HepG2 (cell line): ENCODE results near the gene GUCA1A. TPM values are rescaled to one million over a fixed set of nuclear protein-coding genes. Genes with fewer than 3 reads are reported as not detected.

Experiments used
- GFI1 ChIP-seq: sonication (generic); formaldehyde crosslinking; IDR thresholded peaks from 2 replicates; pipeline ENCODE4 v1.5.0; 2020; ENCODE audit warnings: missing genetic modification reagents, mild to moderate bottlenecking, borderline replicate concordance
- MAZ ChIP-seq, 2 experiments: sonication (generic) in 1 of 2; formaldehyde crosslinking in 1 of 2; IDR thresholded peaks; 2 replicates each; pipeline versions ENCODE4 v1.5.0 to v1.6.1; 2012 to 2020; ENCODE audit warnings: low read depth in 2 of 2, mild to moderate bottlenecking in 2 of 2, borderline replicate concordance in 1 of 2, improper control_type of control experiment in 1 of 2, low read length in 1 of 2, missing genetic modification reagents in 1 of 2, moderate library complexity in 1 of 2
- RFXAP ChIP-seq: sonication (generic); formaldehyde crosslinking; IDR thresholded peaks from 2 replicates; pipeline ENCODE4 v1.4.0; 2020; ENCODE audit warnings: missing genetic modification reagents, borderline replicate concordance
- RXRB ChIP-seq: IDR thresholded peaks from 2 replicates; pipeline ENCODE4 v1.6.1; 2016; ENCODE audit warnings: borderline replicate concordance, missing genetic modification reagents, missing compliant biosample characterization
- SALL1 ChIP-seq: sonication (generic); formaldehyde crosslinking; IDR thresholded peaks from 2 replicates; pipeline ENCODE4 v1.8.0; 2022; ENCODE audit warnings: mild to moderate bottlenecking, missing genetic modification reagents
- SPEN ChIP-seq: sonication (generic); formaldehyde crosslinking; IDR thresholded peaks from 2 replicates; pipeline ENCODE4 v1.5.1; 2020; ENCODE audit warnings: low read depth, mild to moderate bottlenecking, missing genetic modification reagents
- ZSCAN30 ChIP-seq: sonication (generic); formaldehyde crosslinking; IDR thresholded peaks from 2 replicates; pipeline ENCODE4 v1.5.0; 2020; ENCODE audit warnings: mild to moderate bottlenecking, missing genetic modification reagents
- polyA plus RNA-seq, 8 experiments: library from polyadenylated mRNA; depleted of rRNA in 3 of 8; stranded (reverse) in 7 of 8; unstranded in 1 of 8; fragments of >200 nt; fragmentation: Illumina TruSeq in 4 of 8; extraction: Trizol in 4 of 8; gene quantifications; 2 replicates each; pipeline versions ENCODE4 v1.2.1 to v1.2.3, GENCODE V29; 2011 to 2016; ENCODE audit warnings: low read depth in 4 of 8, missing spikeins in 1 of 8, mixed read lengths in 1 of 8; ENCODE audit not compliant: insufficient read depth in 1 of 8
- total RNA-seq, 5 experiments: library from RNA; depleted of rRNA; stranded (reverse); fragments of >200 nt; fragmentation: Illumina TruSeq; extraction: Trizol; gene quantifications; 2 replicates each; pipeline ENCODE4 v1.2.3, GENCODE V29; 2016; ENCODE audit warnings: low read depth in 1 of 5
- TF ChIP-seq, protein P1 (sequence below): sonication (generic); formaldehyde crosslinking; conservative IDR thresholded peaks from 2 replicates; pipeline ENCODE4 v1.4.0; 2020; ENCODE audit warnings: mild to moderate bottlenecking, missing genetic modification reagents, moderate library complexity
- TF ChIP-seq, protein P2 (sequence below), 2 experiments: sonication (generic) in 1 of 2; formaldehyde crosslinking in 1 of 2; IDR thresholded peaks; 2 replicates each; pipeline versions ENCODE4 v1.5.1 to v1.6.1; 2011 to 2020; ENCODE audit warnings: borderline replicate concordance in 1 of 2, low read depth in 1 of 2, low read length in 1 of 2, mild to moderate bottlenecking in 1 of 2, missing genetic modification reagents in 1 of 2, moderate library complexity in 1 of 2
- TF ChIP-seq, protein P3 (sequence below): sonication (generic); formaldehyde crosslinking; IDR thresholded peaks from 2 replicates; pipeline ENCODE4 v1.9.0; 2022; ENCODE audit warnings: low read depth, missing genetic modification reagents
- TF ChIP-seq, protein P4 (sequence below): sonication (generic); formaldehyde crosslinking; IDR thresholded peaks from 2 replicates; pipeline ENCODE4 v1.4.0; 2020; ENCODE audit warnings: missing genetic modification reagents

Gene GUCA1A
- total and polyA plus RNA-seq, 2 of the 13 experiments (the other 11 are each of a cell fraction or from before 2014, with no cell fraction given), result not detected

DNA sequence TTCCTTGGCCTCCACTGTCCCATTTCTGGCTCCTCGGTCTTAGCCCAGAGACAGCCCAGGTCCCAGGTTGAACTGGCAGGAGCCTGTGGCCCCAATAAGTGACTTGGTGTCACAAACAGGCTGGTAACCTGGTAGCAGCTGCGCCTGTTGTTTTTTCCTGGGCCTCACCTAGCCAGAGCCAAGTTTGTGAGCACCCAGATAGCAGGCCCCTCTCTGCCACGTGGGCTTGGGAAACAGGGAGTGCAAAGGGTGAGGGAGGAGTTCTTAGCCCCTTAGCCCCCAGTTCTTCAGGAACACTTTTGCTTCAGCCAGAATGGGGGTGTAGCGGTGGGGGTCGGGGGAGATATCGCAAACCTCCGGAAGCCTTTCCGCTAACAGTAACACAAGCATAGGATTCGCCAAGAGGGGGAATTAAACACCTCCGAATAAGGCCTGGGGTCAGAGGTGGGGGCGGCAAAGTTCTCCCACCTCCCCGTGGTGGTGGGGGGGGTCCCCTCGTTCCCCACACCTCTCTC is 31.5 kb upstream of the GUCA1A start (continued):
- TF ChIP-seq, protein P1, sequence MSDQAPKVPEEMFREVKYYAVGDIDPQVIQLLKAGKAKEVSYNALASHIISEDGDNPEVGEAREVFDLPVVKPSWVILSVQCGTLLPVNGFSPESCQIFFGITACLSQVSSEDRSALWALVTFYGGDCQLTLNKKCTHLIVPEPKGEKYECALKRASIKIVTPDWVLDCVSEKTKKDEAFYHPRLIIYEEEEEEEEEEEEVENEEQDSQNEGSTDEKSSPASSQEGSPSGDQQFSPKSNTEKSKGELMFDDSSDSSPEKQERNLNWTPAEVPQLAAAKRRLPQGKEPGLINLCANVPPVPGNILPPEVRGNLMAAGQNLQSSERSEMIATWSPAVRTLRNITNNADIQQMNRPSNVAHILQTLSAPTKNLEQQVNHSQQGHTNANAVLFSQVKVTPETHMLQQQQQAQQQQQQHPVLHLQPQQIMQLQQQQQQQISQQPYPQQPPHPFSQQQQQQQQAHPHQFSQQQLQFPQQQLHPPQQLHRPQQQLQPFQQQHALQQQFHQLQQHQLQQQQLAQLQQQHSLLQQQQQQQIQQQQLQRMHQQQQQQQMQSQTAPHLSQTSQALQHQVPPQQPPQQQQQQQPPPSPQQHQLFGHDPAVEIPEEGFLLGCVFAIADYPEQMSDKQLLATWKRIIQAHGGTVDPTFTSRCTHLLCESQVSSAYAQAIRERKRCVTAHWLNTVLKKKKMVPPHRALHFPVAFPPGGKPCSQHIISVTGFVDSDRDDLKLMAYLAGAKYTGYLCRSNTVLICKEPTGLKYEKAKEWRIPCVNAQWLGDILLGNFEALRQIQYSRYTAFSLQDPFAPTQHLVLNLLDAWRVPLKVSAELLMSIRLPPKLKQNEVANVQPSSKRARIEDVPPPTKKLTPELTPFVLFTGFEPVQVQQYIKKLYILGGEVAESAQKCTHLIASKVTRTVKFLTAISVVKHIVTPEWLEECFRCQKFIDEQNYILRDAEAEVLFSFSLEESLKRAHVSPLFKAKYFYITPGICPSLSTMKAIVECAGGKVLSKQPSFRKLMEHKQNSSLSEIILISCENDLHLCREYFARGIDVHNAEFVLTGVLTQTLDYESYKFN (CRISPR knock-in tag), result no peak
- TF ChIP-seq, protein P2, sequence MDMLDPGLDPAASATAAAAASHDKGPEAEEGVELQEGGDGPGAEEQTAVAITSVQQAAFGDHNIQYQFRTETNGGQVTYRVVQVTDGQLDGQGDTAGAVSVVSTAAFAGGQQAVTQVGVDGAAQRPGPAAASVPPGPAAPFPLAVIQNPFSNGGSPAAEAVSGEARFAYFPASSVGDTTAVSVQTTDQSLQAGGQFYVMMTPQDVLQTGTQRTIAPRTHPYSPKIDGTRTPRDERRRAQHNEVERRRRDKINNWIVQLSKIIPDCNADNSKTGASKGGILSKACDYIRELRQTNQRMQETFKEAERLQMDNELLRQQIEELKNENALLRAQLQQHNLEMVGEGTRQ (IDR thresholded peaks at IDR 0.05; ENCODE audit: low read depth, low read length), result no peak
- TF ChIP-seq, protein P2 (CRISPR knock-in tag; IDR thresholded peaks at IDR 0.05; ENCODE audit: borderline replicate concordance), result 0 out of 2 replicates have a peak, but pooled peaks have one; percentile 45
- TF ChIP-seq, protein P3, sequence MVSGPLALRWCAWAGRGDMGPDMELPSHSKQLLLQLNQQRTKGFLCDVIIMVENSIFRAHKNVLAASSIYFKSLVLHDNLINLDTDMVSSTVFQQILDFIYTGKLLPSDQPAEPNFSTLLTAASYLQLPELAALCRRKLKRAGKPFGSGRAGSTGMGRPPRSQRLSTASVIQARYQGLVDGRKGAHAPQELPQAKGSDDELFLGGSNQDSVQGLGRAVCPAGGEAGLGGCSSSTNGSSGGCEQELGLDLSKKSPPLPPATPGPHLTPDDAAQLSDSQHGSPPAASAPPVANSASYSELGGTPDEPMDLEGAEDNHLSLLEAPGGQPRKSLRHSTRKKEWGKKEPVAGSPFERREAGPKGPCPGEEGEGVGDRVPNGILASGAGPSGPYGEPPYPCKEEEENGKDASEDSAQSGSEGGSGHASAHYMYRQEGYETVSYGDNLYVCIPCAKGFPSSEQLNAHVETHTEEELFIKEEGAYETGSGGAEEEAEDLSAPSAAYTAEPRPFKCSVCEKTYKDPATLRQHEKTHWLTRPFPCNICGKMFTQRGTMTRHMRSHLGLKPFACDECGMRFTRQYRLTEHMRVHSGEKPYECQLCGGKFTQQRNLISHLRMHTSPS, result no peak
- no peak for TF ChIP-seq SPEN (CRISPR knock-in tag)
- no peak for TF ChIP-seq ZSCAN30
- no peak for TF ChIP-seq MAZ (IDR thresholded peaks at IDR 0.05; ENCODE audit: borderline replicate concordance, low read depth, low read length)
- TF ChIP-seq MAZ (CRISPR knock-in tag; IDR thresholded peaks at IDR 0.05; ENCODE audit: low read depth), result peak; percentile 48; the same call in 1 of the 2 replicates
- TF ChIP-seq SALL1 (CRISPR knock-in tag), result peak; percentile 9; the same call in 1 of the 2 replicates
- TF ChIP-seq, protein P4, sequence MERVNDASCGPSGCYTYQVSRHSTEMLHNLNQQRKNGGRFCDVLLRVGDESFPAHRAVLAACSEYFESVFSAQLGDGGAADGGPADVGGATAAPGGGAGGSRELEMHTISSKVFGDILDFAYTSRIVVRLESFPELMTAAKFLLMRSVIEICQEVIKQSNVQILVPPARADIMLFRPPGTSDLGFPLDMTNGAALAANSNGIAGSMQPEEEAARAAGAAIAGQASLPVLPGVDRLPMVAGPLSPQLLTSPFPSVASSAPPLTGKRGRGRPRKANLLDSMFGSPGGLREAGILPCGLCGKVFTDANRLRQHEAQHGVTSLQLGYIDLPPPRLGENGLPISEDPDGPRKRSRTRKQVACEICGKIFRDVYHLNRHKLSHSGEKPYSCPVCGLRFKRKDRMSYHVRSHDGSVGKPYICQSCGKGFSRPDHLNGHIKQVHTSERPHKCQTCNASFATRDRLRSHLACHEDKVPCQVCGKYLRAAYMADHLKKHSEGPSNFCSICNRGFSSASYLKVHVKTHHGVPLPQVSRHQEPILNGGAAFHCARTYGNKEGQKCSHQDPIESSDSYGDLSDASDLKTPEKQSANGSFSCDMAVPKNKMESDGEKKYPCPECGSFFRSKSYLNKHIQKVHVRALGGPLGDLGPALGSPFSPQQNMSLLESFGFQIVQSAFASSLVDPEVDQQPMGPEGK (CRISPR knock-in tag), result peak; percentile 61; the same call in 1 of the 2 replicates
- no peak for TF ChIP-seq RXRB
- TF ChIP-seq RFXAP (CRISPR knock-in tag), result no peak
- 0 out of 2 replicates have a peak, but pooled peaks have one; percentile 63 for TF ChIP-seq GFI1
